GM12878 (cell line): ENCODE results near the gene CD151. TPM values are rescaled to one million over a fixed set of nuclear protein-coding genes. Genes with fewer than 3 reads are reported as not detected.

Experiments used
- ATAC-seq: fragments of 200-7000 bp; cut with Tn5 transposase; 3 replicates; pipeline ENCODE4 v1.9.1; 2020; ENCODE audit warnings: mild to moderate bottlenecking, moderate library complexity
- BruUV-seq: library from RNA; stranded (reverse); fragments of 400-500 nt; replicated peaks from 2 replicates; lab custom pipeline; 2021; lab: Mats Ljungman, UMichigan
- CTCF ChIA-PET: fragments of 300-600 bp; sonication (Branson Sonifier 250); formaldehyde crosslinking; extraction: SDS; loops from one replicate; lab custom pipeline; 2021; ENCODE audit warnings: inconsistent platforms; lab: Yijun Ruan, JAX
- POLR2A ChIA-PET: fragments of 350-600 bp; formaldehyde crosslinking; extraction: SDS; loops from one replicate; lab custom pipeline; 2021; ENCODE audit warnings: inconsistent platforms; lab: Charles Lee
- RAD21 ChIA-PET: fragments of 300-600 bp; sonication (Branson Sonifier 250); formaldehyde crosslinking; loops from one replicate; lab custom pipeline; 2023; ENCODE audit warnings: antibody characterized with exemption; ENCODE audit not compliant: unreplicated experiment; lab: Charles Lee
- SMC1A ChIA-PET: fragments of 300-600 bp; sonication (Branson Sonifier 250); formaldehyde crosslinking; loops from one replicate; lab custom pipeline; 2023; ENCODE audit not compliant: unreplicated experiment, uncharacterized antibody; lab: Charles Lee
- DNase-seq: peaks from one replicate; pipeline ENCODE4 v3.0.0-alpha.2; 2011; ENCODE audit warnings: low read depth, low spot score
- FAIRE-seq: peaks from 3 replicates; lab custom pipeline; 2011; peaks lifted over from hg19 to GRCh38; lab: Jason Lieb, UNC
- H2AFZ ChIP-seq: 2 replicates; pipeline ENCODE4 v1.6.0; 2011; ENCODE audit warnings: low read depth, low read length, control low read depth; ENCODE audit not compliant: control insufficient read depth
- H3K27ac ChIP-seq: 2 replicates; pipeline ENCODE4 v1.5.1; 2011; ENCODE audit warnings: control low read depth; ENCODE audit not compliant: control insufficient read depth, insufficient read depth
- H3K27me3 ChIP-seq, 2 experiments: replicated peaks in 1 of 2; 2 replicates each; pipeline versions ENCODE4 v1.6.0 to v1.6.1; 2011; ENCODE audit warnings: low read length in 1 of 2; ENCODE audit not compliant: control insufficient read depth in 2 of 2, insufficient read depth in 2 of 2
- H3K36me3 ChIP-seq, 2 experiments: 2 replicates each; pipeline ENCODE4 v1.5.1; 2011; ENCODE audit warnings: low read length in 1 of 2; ENCODE audit not compliant: control insufficient read depth in 2 of 2, insufficient read depth in 2 of 2
- H3K4me1 ChIP-seq: 2 replicates; pipeline ENCODE4 v1.6.1; 2011; ENCODE audit warnings: mild to moderate bottlenecking, low read length, moderate library complexity, mixed read lengths; ENCODE audit not compliant: control insufficient read depth, insufficient read depth
- H3K4me2 ChIP-seq: 2 replicates; pipeline ENCODE4 v1.6.0; 2011; ENCODE audit warnings: control low read depth; ENCODE audit not compliant: control insufficient read depth, insufficient read depth
- H3K4me3 ChIP-seq: fragments of 200-600 bp; sonication (generic); 2 replicates; pipeline ENCODE4 v1.5.1; 2016
- H3K79me2 ChIP-seq: 2 replicates; pipeline ENCODE4 v1.6.0; 2011; ENCODE audit warnings: low read length; ENCODE audit not compliant: control insufficient read depth, insufficient read depth
- H3K9ac ChIP-seq: 2 replicates; pipeline ENCODE4 v1.8.0; 2011; ENCODE audit warnings: low read length, control low read depth, mixed read lengths; ENCODE audit not compliant: control insufficient read depth, insufficient read depth
- H3K9me3 ChIP-seq: replicated peaks from 3 replicates; pipeline ENCODE4 v1.5.1; 2011; ENCODE audit warnings: mild to moderate bottlenecking, low read length; ENCODE audit not compliant: control insufficient read depth, insufficient read depth
- H4K20me1 ChIP-seq: 2 replicates; pipeline ENCODE4 v1.6.0; 2011; ENCODE audit not compliant: control insufficient read depth, insufficient read depth
- ATF7 ChIP-seq: fragments of 450-650 bp; IDR thresholded peaks from 2 replicates; pipeline ENCODE4 v1.6.1; 2016; ENCODE audit warnings: low read depth, mild to moderate bottlenecking
- CBX3 ChIP-seq: fragments of 200-600 bp; sonication (generic); IDR thresholded peaks from 2 replicates; pipeline ENCODE4 v1.6.1; 2016; ENCODE audit warnings: low read depth, borderline replicate concordance
- CHD2 ChIP-seq: IDR thresholded peaks from 2 replicates; pipeline ENCODE4 v1.6.1; 2011; ENCODE audit warnings: low read depth, low read length, improper control_type of control experiment, borderline replicate concordance
- DPF2 ChIP-seq: fragments of 450-650 bp; IDR thresholded peaks from 2 replicates; pipeline ENCODE4 v1.6.1; 2017; ENCODE audit warnings: mild to moderate bottlenecking
- IRF3 ChIP-seq: fragments of 450-650 bp; IDR thresholded peaks from 2 replicates; pipeline ENCODE4 v1.6.1; 2014; ENCODE audit warnings: mild to moderate bottlenecking
- KDM1A ChIP-seq: fragments of 200-600 bp; sonication (generic); IDR thresholded peaks from 2 replicates; pipeline ENCODE4 v1.6.1; 2016; ENCODE audit warnings: borderline replicate concordance
- MEF2B ChIP-seq: fragments of 450-650 bp; IDR thresholded peaks from 2 replicates; pipeline ENCODE4 v1.6.1; 2018; ENCODE audit warnings: mild to moderate bottlenecking, moderate library complexity; ENCODE audit not compliant: partially characterized antibody, poor library complexity, severe bottlenecking
- NFXL1 ChIP-seq: fragments of 450-650 bp; IDR thresholded peaks from 2 replicates; pipeline ENCODE4 v1.6.1; 2017; ENCODE audit warnings: antibody characterized with exemption, mild to moderate bottlenecking, borderline replicate concordance
- NFYA ChIP-seq: IDR thresholded peaks from 2 replicates; pipeline ENCODE4 v1.6.1; 2011; ENCODE audit warnings: low read depth, mild to moderate bottlenecking, low read length, improper control_type of control experiment, borderline replicate concordance
- PKNOX1 ChIP-seq: fragments of 450-650 bp; IDR thresholded peaks from 2 replicates; pipeline ENCODE4 v1.6.1; 2016; ENCODE audit warnings: mild to moderate bottlenecking
- POLR2A ChIP-seq: IDR thresholded peaks from 2 replicates; pipeline ENCODE4 v1.6.1; 2011; ENCODE audit warnings: low read depth, mild to moderate bottlenecking, low read length
- SMC3 ChIP-seq: IDR thresholded peaks from 2 replicates; pipeline ENCODE4 v1.6.1; 2011; ENCODE audit warnings: low read length, improper control_type of control experiment, borderline replicate concordance
- ZBTB11 ChIP-seq: fragments of 450-650 bp; formaldehyde crosslinking; IDR thresholded peaks from 2 replicates; pipeline ENCODE4 v1.5.0; 2022; ENCODE audit warnings: mild to moderate bottlenecking, missing genetic modification characterization
- ZBTB40 ChIP-seq: fragments of 450-650 bp; IDR thresholded peaks from 2 replicates; pipeline ENCODE4 v1.6.1; 2016; ENCODE audit warnings: mild to moderate bottlenecking, moderate library complexity, borderline replicate concordance
- WGBS: methylation state at CpG from one replicate; pipeline ENCODE4 v1.1.6; 2016; ENCODE audit warnings: low lambda C conversion rate; ENCODE audit not compliant: insufficient replicate concordance, insufficient coverage; ENCODE audit errors: missing lambda C conversion rate; 5-methylcytosine and 5-hydroxymethylcytosine counted together
- in situ Hi-C: fragments of 300-500 bp; cut with MboI; formaldehyde crosslinking; loops from 9 replicates; pipeline ENCODE4 v1.14.3; 2018; ENCODE audit warnings: mixed read lengths
- intact Hi-C: fragments of 100-400 bp; cut with micrococcal nuclease; formaldehyde crosslinking; loops from one replicate; pipeline ENCODE4 v1.14.2; 2022; ENCODE audit not compliant: unreplicated experiment
- polyA plus RNA-seq, 11 experiments: library from polyadenylated mRNA; depleted of rRNA in 4 of 11; unstranded in 6 of 11; stranded (reverse) in 5 of 11; fragments of >200 nt; fragmentation: Nextera tagmentation in 4 of 11; fragmentation: Illumina TruSeq in 1 of 11; extraction: Ambion mirVana in 4 of 11; extraction: Trizol in 1 of 11; gene quantifications; 1 replicate in 1 of 11; 2 replicates in 10 of 11; pipeline versions ENCODE4 v1.2.1 to v1.2.3, GENCODE V29; 2011 to 2016; ENCODE audit warnings: inconsistent platforms in 2 of 11, missing spikeins in 2 of 11, low read depth in 1 of 11
- total RNA-seq, 4 experiments: library from RNA; depleted of rRNA in 3 of 4; stranded (reverse); fragments of >200 nt in 3 of 4; fragmentation: Illumina TruSeq in 1 of 4; extraction: Trizol in 1 of 4; gene quantifications; 2 replicates each; pipeline versions ENCODE4 v1.2.1 to v1.2.3, GENCODE V29; 2013 to 2021

Gene CD151
- total and polyA plus RNA-seq, 10 of the 15 experiments (the other 5 are each of a cell fraction or from before 2014, with no cell fraction given): 0.52 to 41.7 (median 14.7) TPM

- TF ChIP-seq IRF3 (no peak), PKNOX1 (no peak), CBX3 (no peak), ZBTB11 (no peak)
- TF ChIP-seq, all 136 proteins: peak for 0
These were observed 28.3 kb downstream of the CD151 start (continued) for GRCh38 chr11:861105-861479.

GRCh38 chr11:862081-862661, 29.4 kb downstream of the CD151 start:
- intact Hi-C loops: no loop called here
- no peak for DNase-seq
- WGBS: 43% methylated on average over 19 of the region's 20 CpGs
- Histone ChIP-seq H3K79me2 (no peaks in the 10 kb centered on the region), H2AFZ (no peak overlapping the region), H3K27me3 (no peaks in the 10 kb centered on the region), H3K4me1 (no peaks in the 10 kb centered on the region), H4K20me1 (no peaks in the 10 kb centered on the region), H3K4me3 (no peak overlapping the region), H3K36me3 (no peaks in the 10 kb centered on the region), H3K27ac (no peak overlapping the region), H3K9me3 (no peaks in the 10 kb centered on the region), H3K4me2 (no peak overlapping the region), H3K9ac (no peak overlapping the region)
- FAIRE-seq: no peak
- RAD21 ChIA-PET: no interaction called here
- BruUV-seq: no TSS peak
- CTCF ChIA-PET: no interaction called here
- in situ Hi-C loops: no loop called here
- ATAC-seq: no peak
- POLR2A ChIA-PET: no interaction called here
- SMC1A ChIA-PET: no interaction called here
- TF ChIP-seq DPF2 (no peak), SMC3 (no peak), ZBTB40 (no peak), KDM1A (no peak), NFXL1 (no peak), POLR2A (no peak), ATF7 (no peak), NFYA (no peak), CHD2 (no peak), MEF2B (no peak)
